ENCODE data around the gene IL2RA. TPM values are rescaled to one million over a fixed set of nuclear protein-coding genes. Genes with fewer than 3 reads are reported as not detected.

The IL2RA gene
- total RNA-seq, 2 donors from 2014 or later, result 21.0 to 48.2 TPM

- Histone ChIP-seq H3K4me1 (ENCODE audit: control insufficient read depth in 1 of 2, low read depth in 2 of 2) (peaks cover 9 to 15% of the 10 kb centered on the region in 2 donors), H3K4me3 (peak within 1 kb of the TSS; percentile 92), H3K9me3 (no peaks in the 10 kb centered on the region), H3K27me3 (replicated peaks; ENCODE audit: insufficient read depth) (no peaks in the 10 kb centered on the region), H3K36me3 (no peaks in the 10 kb centered on the region), H3K27ac (peak within 1 kb of the TSS; percentile 85 to 94)
- peak; percentile 75 for ATAC-seq (ENCODE audit: insufficient number of reproducible peaks, low FRiP score, low read depth)
- DNase-seq (ENCODE audit: low spot score), result peak; percentile 49
- TF ChIP-seq, protein P1, sequence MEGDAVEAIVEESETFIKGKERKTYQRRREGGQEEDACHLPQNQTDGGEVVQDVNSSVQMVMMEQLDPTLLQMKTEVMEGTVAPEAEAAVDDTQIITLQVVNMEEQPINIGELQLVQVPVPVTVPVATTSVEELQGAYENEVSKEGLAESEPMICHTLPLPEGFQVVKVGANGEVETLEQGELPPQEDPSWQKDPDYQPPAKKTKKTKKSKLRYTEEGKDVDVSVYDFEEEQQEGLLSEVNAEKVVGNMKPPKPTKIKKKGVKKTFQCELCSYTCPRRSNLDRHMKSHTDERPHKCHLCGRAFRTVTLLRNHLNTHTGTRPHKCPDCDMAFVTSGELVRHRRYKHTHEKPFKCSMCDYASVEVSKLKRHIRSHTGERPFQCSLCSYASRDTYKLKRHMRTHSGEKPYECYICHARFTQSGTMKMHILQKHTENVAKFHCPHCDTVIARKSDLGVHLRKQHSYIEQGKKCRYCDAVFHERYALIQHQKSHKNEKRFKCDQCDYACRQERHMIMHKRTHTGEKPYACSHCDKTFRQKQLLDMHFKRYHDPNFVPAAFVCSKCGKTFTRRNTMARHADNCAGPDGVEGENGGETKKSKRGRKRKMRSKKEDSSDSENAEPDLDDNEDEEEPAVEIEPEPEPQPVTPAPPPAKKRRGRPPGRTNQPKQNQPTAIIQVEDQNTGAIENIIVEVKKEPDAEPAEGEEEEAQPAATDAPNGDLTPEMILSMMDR (IDR thresholded peaks at IDR 0.05), result no peak
These were observed 84.5 kb downstream of the IL2RA start, which contains the start of gene IL15RA for GRCh38 chr10:5977471-5978229. Gene IL15RA (minus strand): TSS chr10:5977543. CDS start chr10:5977492, 51 bp downstream.

DNA sequence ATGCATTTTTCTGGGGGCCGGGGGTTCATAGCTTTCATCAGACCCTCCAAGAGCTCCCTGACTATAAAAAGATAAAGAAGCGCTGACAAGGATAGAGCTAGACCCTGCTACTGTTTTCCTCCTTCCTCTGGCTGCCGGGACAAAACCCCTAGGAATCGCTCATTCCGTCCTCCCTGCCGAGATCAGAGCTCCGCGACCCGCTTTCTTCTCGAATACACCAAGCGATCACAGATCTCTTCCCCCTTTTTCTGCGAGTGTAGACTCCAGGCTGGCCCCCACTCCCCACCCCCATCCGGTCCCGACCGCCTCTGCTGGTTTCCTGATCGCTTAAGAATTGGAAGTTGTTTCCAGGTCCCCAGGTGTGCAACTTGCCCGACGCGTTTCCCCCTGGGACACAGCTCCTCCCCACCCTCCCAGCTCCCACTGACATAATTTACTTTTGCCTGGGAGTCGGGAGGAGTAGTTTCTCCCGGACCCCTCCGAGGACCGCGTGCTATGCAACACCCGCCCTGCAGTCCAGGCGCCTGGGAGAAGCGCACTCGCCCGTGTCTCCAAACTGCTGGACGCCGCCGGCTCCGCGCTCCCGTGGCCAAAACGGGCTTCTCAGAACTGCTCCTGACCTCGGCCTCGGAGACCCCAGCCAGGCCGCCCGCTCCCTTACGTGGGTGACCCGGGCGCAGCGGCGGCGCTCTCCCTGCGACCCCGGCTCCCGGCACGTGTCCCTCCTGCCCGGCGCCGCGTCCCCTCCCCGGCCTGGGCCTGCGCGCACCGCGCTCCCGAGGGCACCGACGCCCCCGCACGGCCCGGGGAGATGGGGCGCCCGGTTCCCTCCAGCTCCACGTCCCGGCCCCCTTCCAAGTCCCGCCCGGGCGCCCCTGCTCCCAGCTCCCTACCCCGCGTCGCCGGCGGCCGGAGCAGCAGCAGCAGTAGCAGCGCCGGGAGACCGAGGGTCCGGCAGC is 85.4 kb downstream of the IL2RA start:
- Histone ChIP-seq H3K4me1 (ENCODE audit: control insufficient read depth in 1 of 2, low read depth in 2 of 2) (peaks cover 13 to 18% of the 10 kb centered on the region in 2 donors), H3K27ac (peak overlapping the region; percentile 85 to 94), H3K36me3 (no peaks in the 10 kb centered on the region), H3K9me3 (no peaks in the 10 kb centered on the region), H3K27me3 (replicated peaks; ENCODE audit: insufficient read depth) (no peaks in the 10 kb centered on the region), H3K4me3 (peak overlapping the region; percentile 92)
- DNase-seq (ENCODE audit: low spot score) (no peak), ATAC-seq (ENCODE audit: insufficient number of reproducible peaks, low FRiP score, low read depth) (peak; percentile 46)
- TF ChIP-seq, protein P1 (IDR thresholded peaks at IDR 0.05), result peak; percentile 19

DNA sequence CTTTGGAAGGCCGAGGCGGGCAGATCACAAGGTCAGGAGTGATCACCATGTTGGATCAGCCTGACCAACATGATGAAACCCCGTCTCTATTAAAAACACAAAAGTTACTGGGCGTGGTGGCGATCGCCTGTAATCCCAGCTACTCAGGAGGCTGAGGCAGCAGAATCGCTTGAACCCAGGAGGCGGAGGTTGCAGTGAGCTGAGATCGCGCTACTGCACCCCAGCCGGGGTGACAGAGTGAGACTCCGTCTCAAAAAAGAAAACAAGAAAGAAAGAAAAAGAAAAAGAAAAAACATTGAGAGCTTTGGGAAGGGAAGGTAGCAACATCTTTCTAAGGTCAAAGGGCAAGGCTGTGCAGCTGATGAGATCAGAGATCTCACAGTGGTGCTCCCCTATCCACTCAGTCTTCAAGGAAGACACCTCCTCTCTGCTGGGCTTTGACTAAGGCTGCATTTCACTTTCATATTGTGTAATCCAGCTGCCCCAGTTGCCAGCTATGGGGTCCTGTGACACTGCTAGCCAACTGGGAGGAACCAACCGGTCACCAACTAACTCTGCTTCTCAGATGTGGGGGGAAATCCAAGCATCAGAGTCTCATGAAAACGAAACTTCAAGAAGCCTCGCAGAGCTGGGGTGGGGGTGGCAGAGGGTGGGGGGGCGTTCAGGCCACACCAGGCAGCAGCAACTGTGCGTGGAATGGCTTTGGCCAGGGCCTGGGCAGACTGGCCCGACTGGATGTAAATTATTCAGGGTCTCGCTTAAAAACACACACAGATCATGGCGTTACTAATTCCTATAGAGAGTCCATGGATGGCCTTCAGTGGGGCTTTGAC is 86.3 kb downstream of the IL2RA start:
- Histone ChIP-seq H3K9me3 (no peaks in the 10 kb centered on the region), H3K4me1 (ENCODE audit: control insufficient read depth in 1 of 2, low read depth in 2 of 2) (peaks cover 20 to 24% of the 10 kb centered on the region in 2 donors), H3K4me3 (peak overlapping the region; percentile 92), H3K27me3 (replicated peaks; ENCODE audit: insufficient read depth) (no peaks in the 10 kb centered on the region), H3K36me3 (no peaks in the 10 kb centered on the region), H3K27ac (peak overlapping the region; percentile 85 to 94)
- DNase-seq (ENCODE audit: low spot score) (no peak), ATAC-seq (ENCODE audit: insufficient number of reproducible peaks, low FRiP score, low read depth) (peak; percentile 72)
- TF ChIP-seq, protein P1 (IDR thresholded peaks at IDR 0.05), result no peak

DNA sequence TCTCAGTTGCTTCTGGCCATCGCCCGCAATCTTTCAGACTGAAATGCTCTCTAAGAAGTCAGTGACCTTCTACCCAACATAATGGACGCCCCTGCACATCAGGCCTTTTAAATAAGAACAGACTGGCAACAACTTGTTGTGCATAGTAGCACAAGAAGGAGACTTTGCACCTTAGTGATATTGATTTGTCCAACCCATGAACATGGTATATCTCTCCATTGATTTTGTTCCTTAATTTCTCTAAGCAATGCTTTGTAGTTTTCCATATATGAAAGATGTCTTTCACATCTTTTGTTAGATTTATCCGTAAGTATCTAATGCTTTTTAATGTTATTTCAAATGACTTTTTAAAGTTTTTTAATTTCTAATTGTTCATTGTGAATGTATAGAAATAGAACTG is 89.1 kb downstream of the IL2RA start:
- Histone ChIP-seq H3K27ac (no peak overlapping the region), H3K36me3 (no peaks in the 10 kb centered on the region), H3K27me3 (replicated peaks; ENCODE audit: insufficient read depth) (no peaks in the 10 kb centered on the region), H3K4me1 (ENCODE audit: control insufficient read depth in 1 of 2, low read depth in 2 of 2) (peaks cover 22 to 24% of the 10 kb centered on the region in 2 donors), H3K9me3 (no peaks in the 10 kb centered on the region), H3K4me3 (no peak overlapping the region)
- TF ChIP-seq, protein P1 (IDR thresholded peaks at IDR 0.05), result no peak
- ATAC-seq (ENCODE audit: insufficient number of reproducible peaks, low FRiP score, low read depth), result no peak
- DNase-seq (ENCODE audit: low spot score), result no peak
